ENCODE results near the gene NACC1. TPM values are rescaled to one million over a fixed set of nuclear protein-coding genes. Genes with fewer than 3 reads are reported as not detected.
A peak's percentile ranks its signal among the peaks of the same experiment; 100 is the strongest.

The NACC1 gene
- polyA plus RNA-seq, 1 donor (not counting 4 experiments of a cell fraction or from before 2014, with no cell fraction given): 32.9 TPM

- DNase-seq (ENCODE audit: low read depth, low spot score): peak; percentile 57
- Histone ChIP-seq H4K20me1 (ENCODE audit: control insufficient read depth, extremely low read depth, insufficient read depth, low read length) (no peaks in the 10 kb centered on the region), H3K79me2 (ENCODE audit: control insufficient read depth, insufficient read depth, low read length) (no peaks in the 10 kb centered on the region), H3K9me3 (ENCODE audit: control insufficient read depth, low read depth, low read length) (no peaks in the 10 kb centered on the region), H2AFZ (ENCODE audit: control insufficient read depth, low read length) (no peak overlapping the region), H3K36me3 (ENCODE audit: control insufficient read depth in 2 of 2, extremely low read depth in 1 of 2, insufficient read depth in 2 of 2, low read length in 2 of 2) (peaks cover 2 to 4% of the 10 kb centered on the region in 2 experiments), H3K27ac (ENCODE audit: control insufficient read depth, insufficient read depth, low read length) (no peak overlapping the region), H3K27me3 (ENCODE audit: control insufficient read depth, extremely low read depth, insufficient read depth, low read length) (no peaks in the 10 kb centered on the region), H3K9ac (ENCODE audit: control insufficient read depth, extremely low read depth, insufficient read depth, low read length) (no peak overlapping the region), H3K4me1 (ENCODE audit: control insufficient read depth, extremely low read depth, insufficient read depth, low read length) (peaks cover under 1% of the 10 kb centered on the region), H3K4me2 (ENCODE audit: control insufficient read depth, extremely low read depth, insufficient read depth, low read depth, low read length) (no peak overlapping the region), H3K4me3 (ENCODE audit: control insufficient read depth in 2 of 3, extremely low read depth in 1 of 3, insufficient read depth in 2 of 3, low read depth in 1 of 3, low read length in 3 of 3) (no peak overlapping the region), H3K9me1 (ENCODE audit: control insufficient read depth, extremely low read depth, insufficient read depth, low read length) (no peaks in the 10 kb centered on the region)
- FAIRE-seq: peak; percentile 90
- no peak for TF ChIP-seq EZH2 (IDR thresholded peaks at IDR 0.05; ENCODE audit: low read length)
- TF ChIP-seq CTCF (optimal IDR thresholded peaks at IDR 0.05 in 1 of 3, IDR thresholded peaks at IDR 0.05 in 1 of 3, conservative IDR thresholded peaks at IDR 0.05 in 1 of 3; ENCODE audit: extremely low read depth in 1 of 3, insufficient read depth in 2 of 3, low read length in 3 of 3): peak; percentile 86 to 98 (median 93)
- dilution Hi-C loops (cut with MboI; ENCODE audit: extremely low pct_ligation_motif_present, low sequenced_read_pairs): no loop called here
Observed at GRCh38 chr19:13093407-13094105, 24.5 kb upstream of the NACC1 start.

GRCh38 chr19:13094106-13094504, 24.0 kb upstream of the NACC1 start:
- Histone ChIP-seq H3K27me3 (ENCODE audit: control insufficient read depth, extremely low read depth, insufficient read depth, low read length) (no peaks in the 10 kb centered on the region), H3K9me3 (ENCODE audit: control insufficient read depth, low read depth, low read length) (no peaks in the 10 kb centered on the region), H4K20me1 (ENCODE audit: control insufficient read depth, extremely low read depth, insufficient read depth, low read length) (no peaks in the 10 kb centered on the region), H3K4me1 (ENCODE audit: control insufficient read depth, extremely low read depth, insufficient read depth, low read length) (peaks cover 5% of the 10 kb centered on the region), H3K4me2 (ENCODE audit: control insufficient read depth, extremely low read depth, insufficient read depth, low read depth, low read length) (no peak overlapping the region), H3K9ac (ENCODE audit: control insufficient read depth, extremely low read depth, insufficient read depth, low read length) (no peak overlapping the region), H3K36me3 (ENCODE audit: control insufficient read depth in 2 of 2, extremely low read depth in 1 of 2, insufficient read depth in 2 of 2, low read length in 2 of 2) (peaks cover 2 to 4% of the 10 kb centered on the region in 2 experiments), H3K79me2 (ENCODE audit: control insufficient read depth, insufficient read depth, low read length) (no peaks in the 10 kb centered on the region), H3K27ac (ENCODE audit: control insufficient read depth, insufficient read depth, low read length) (no peak overlapping the region), H3K4me3 (ENCODE audit: control insufficient read depth in 2 of 3, extremely low read depth in 1 of 3, insufficient read depth in 2 of 3, low read depth in 1 of 3, low read length in 3 of 3) (no peak overlapping the region), H2AFZ (ENCODE audit: control insufficient read depth, low read length) (no peak overlapping the region), H3K9me1 (ENCODE audit: control insufficient read depth, extremely low read depth, insufficient read depth, low read length) (no peaks in the 10 kb centered on the region)
- DNase-seq (ENCODE audit: low read depth, low spot score) (no peak), FAIRE-seq (no peak)
- dilution Hi-C loops (cut with MboI; ENCODE audit: extremely low pct_ligation_motif_present, low sequenced_read_pairs): no loop called here
- TF ChIP-seq CTCF (optimal IDR thresholded peaks at IDR 0.05 in 1 of 3, IDR thresholded peaks at IDR 0.05 in 1 of 3, conservative IDR thresholded peaks at IDR 0.05 in 1 of 3; ENCODE audit: extremely low read depth in 1 of 3, insufficient read depth in 2 of 3, low read length in 3 of 3) (no peak), EZH2 (IDR thresholded peaks at IDR 0.05; ENCODE audit: low read length) (no peak)
